ENCODE data around the gene CABYR.

CABYR gene

GRCh38 chr18:24090876-24091275, 48.0 kb upstream of the CABYR start:
- Histone ChIP-seq H4K8ac (ENCODE audit: low read depth, low read length) (no peak overlapping the region), H3K4me2 (ENCODE audit: insufficient read depth, low read length, poor library complexity, severe bottlenecking) (no peak overlapping the region), H3K27me3 (ENCODE audit: control insufficient read depth in 3 of 3, insufficient read depth in 3 of 3, low read depth in 1 of 3, low read length in 3 of 3) (no peaks in the 10 kb centered on the region), H2AFZ (ENCODE audit: low read length) (no peak overlapping the region), H2BK12ac (ENCODE audit: low read length) (no peak overlapping the region), H3K18ac (ENCODE audit: low read length) (no peak overlapping the region), H2BK5ac (ENCODE audit: low read length) (no peak overlapping the region), H3K23ac (ENCODE audit: low read depth, low read length, poor library complexity) (no peak overlapping the region), H3K36me3 (replicated peaks in 1 of 2; ENCODE audit: control insufficient read depth in 2 of 2, insufficient read depth in 2 of 2, low read length in 2 of 2) (peaks cover 4 to 14% of the 10 kb centered on the region in 2 donors), H3K4me3 (ENCODE audit: low read length in 2 of 2) (no peak overlapping the region), H3K4me1 (ENCODE audit: control insufficient read depth in 2 of 2, insufficient read depth in 1 of 2, low read depth in 1 of 2, low read length in 2 of 2) (peaks cover 0 to 2% of the 10 kb centered on the region in 2 donors), H3K14ac (ENCODE audit: low read length) (no peak overlapping the region), H2BK15ac (ENCODE audit: low read length) (no peak overlapping the region), H3K4ac (ENCODE audit: low read length) (no peak overlapping the region), H3K9me3 (replicated peaks in 1 of 2; ENCODE audit: control insufficient read depth in 2 of 2, insufficient read depth in 1 of 2, low read depth in 1 of 2, low read length in 2 of 2) (no peaks in the 10 kb centered on the region), H2BK120ac (ENCODE audit: low read depth, low read length) (no peak overlapping the region), H4K91ac (ENCODE audit: low read depth, low read length, poor library complexity) (no peak overlapping the region), H3K79me1 (ENCODE audit: low read depth, low read length) (no peaks in the 10 kb centered on the region), H2AK5ac (ENCODE audit: low read depth, low read length) (no peak overlapping the region), H3K27ac (replicated peaks; ENCODE audit: low read length) (no peak overlapping the region), H3K9ac (ENCODE audit: low read depth, low read length, poor library complexity) (no peak overlapping the region)
- WGBS, 2 donors (ENCODE audit: extremely low coverage in 2 of 2, insufficient read length in 2 of 2, insufficient replicate concordance in 1 of 2) = no CpG with 5 or more reads among the region's 13 CpGs
- DNase-seq (ENCODE audit: low spot score) = no peak

- Histone ChIP-seq H2BK5ac (ENCODE audit: low read length) (no peak overlapping the region), H2AK5ac (ENCODE audit: low read depth, low read length) (no peak overlapping the region), H3K9me3 (replicated peaks in 1 of 2; ENCODE audit: control insufficient read depth in 2 of 2, insufficient read depth in 1 of 2, low read depth in 1 of 2, low read length in 2 of 2) (peaks cover 0 to 9% of the 10 kb centered on the region in 2 donors), H2BK12ac (ENCODE audit: low read length) (no peak overlapping the region), H2BK15ac (ENCODE audit: low read length) (no peak overlapping the region), H4K8ac (ENCODE audit: low read depth, low read length) (no peak overlapping the region), H3K4me1 (ENCODE audit: control insufficient read depth in 2 of 2, insufficient read depth in 1 of 2, low read depth in 1 of 2, low read length in 2 of 2) (no peaks in the 10 kb centered on the region), H3K36me3 (replicated peaks in 1 of 2; ENCODE audit: control insufficient read depth in 2 of 2, insufficient read depth in 2 of 2, low read length in 2 of 2) (peaks cover 0 to 8% of the 10 kb centered on the region in 2 donors), H3K23ac (ENCODE audit: low read depth, low read length, poor library complexity) (no peak overlapping the region), H3K18ac (ENCODE audit: low read length) (no peak overlapping the region), H2BK120ac (ENCODE audit: low read depth, low read length) (no peak overlapping the region), H3K4ac (ENCODE audit: low read length) (no peak overlapping the region), H3K14ac (ENCODE audit: low read length) (no peak overlapping the region), H3K27ac (replicated peaks; ENCODE audit: low read length) (no peak overlapping the region), H3K79me1 (ENCODE audit: low read depth, low read length) (no peaks in the 10 kb centered on the region), H3K27me3 (ENCODE audit: control insufficient read depth in 3 of 3, insufficient read depth in 3 of 3, low read depth in 1 of 3, low read length in 3 of 3) (no peaks in the 10 kb centered on the region), H3K9ac (ENCODE audit: low read depth, low read length, poor library complexity) (no peak overlapping the region), H3K4me2 (ENCODE audit: insufficient read depth, low read length, poor library complexity, severe bottlenecking) (no peak overlapping the region), H2AFZ (ENCODE audit: low read length) (no peak overlapping the region), H4K91ac (ENCODE audit: low read depth, low read length, poor library complexity) (no peak overlapping the region), H3K4me3 (ENCODE audit: low read length in 2 of 2) (no peak overlapping the region)
- no peak for DNase-seq (ENCODE audit: low spot score)
These were observed 44.3 kb upstream of the CABYR start for GRCh38 chr18:24094561-24094960.

GRCh38 chr18:24095976-24096375, 42.9 kb upstream of the CABYR start:
- Histone ChIP-seq H4K8ac (ENCODE audit: low read depth, low read length) (no peak overlapping the region), H3K27me3 (ENCODE audit: control insufficient read depth in 3 of 3, insufficient read depth in 3 of 3, low read depth in 1 of 3, low read length in 3 of 3) (no peaks in the 10 kb centered on the region), H3K4me3 (ENCODE audit: low read length in 2 of 2) (no peak overlapping the region), H3K4me1 (ENCODE audit: control insufficient read depth in 2 of 2, insufficient read depth in 1 of 2, low read depth in 1 of 2, low read length in 2 of 2) (no peaks in the 10 kb centered on the region), H4K91ac (ENCODE audit: low read depth, low read length, poor library complexity) (no peak overlapping the region), H3K4me2 (ENCODE audit: insufficient read depth, low read length, poor library complexity, severe bottlenecking) (no peak overlapping the region), H2AFZ (ENCODE audit: low read length) (no peak overlapping the region), H2BK120ac (ENCODE audit: low read depth, low read length) (no peak overlapping the region), H2BK12ac (ENCODE audit: low read length) (no peak overlapping the region), H3K79me1 (ENCODE audit: low read depth, low read length) (no peaks in the 10 kb centered on the region), H3K4ac (ENCODE audit: low read length) (no peak overlapping the region), H2AK5ac (ENCODE audit: low read depth, low read length) (no peak overlapping the region), H3K9me3 (replicated peaks in 1 of 2; ENCODE audit: control insufficient read depth in 2 of 2, insufficient read depth in 1 of 2, low read depth in 1 of 2, low read length in 2 of 2) (peaks cover 0 to 9% of the 10 kb centered on the region in 2 donors), H3K36me3 (replicated peaks in 1 of 2; ENCODE audit: control insufficient read depth in 2 of 2, insufficient read depth in 2 of 2, low read length in 2 of 2) (peaks cover 3 to 8% of the 10 kb centered on the region in 2 donors), H3K14ac (ENCODE audit: low read length) (no peak overlapping the region), H3K9ac (ENCODE audit: low read depth, low read length, poor library complexity) (no peak overlapping the region), H3K23ac (ENCODE audit: low read depth, low read length, poor library complexity) (no peak overlapping the region), H3K18ac (ENCODE audit: low read length) (no peak overlapping the region), H3K27ac (replicated peaks; ENCODE audit: low read length) (no peak overlapping the region), H2BK5ac (ENCODE audit: low read length) (no peak overlapping the region), H2BK15ac (ENCODE audit: low read length) (no peak overlapping the region)
- no peak for DNase-seq (ENCODE audit: low spot score)
- no CpG with 5 or more reads among the region's 1 CpG for WGBS, 2 donors (ENCODE audit: extremely low coverage in 2 of 2, insufficient read length in 2 of 2, insufficient replicate concordance in 1 of 2)

- Histone ChIP-seq H3K9me3 (replicated peaks in 1 of 2; ENCODE audit: control insufficient read depth in 2 of 2, insufficient read depth in 1 of 2, low read depth in 1 of 2, low read length in 2 of 2) (peaks cover 2 to 4% of the 10 kb centered on the region in 2 donors), H2BK120ac (ENCODE audit: low read depth, low read length) (no peak overlapping the region), H3K27me3 (ENCODE audit: control insufficient read depth in 3 of 3, insufficient read depth in 3 of 3, low read depth in 1 of 3, low read length in 3 of 3) (no peaks in the 10 kb centered on the region), H3K27ac (replicated peaks; ENCODE audit: low read length) (no peak overlapping the region), H3K79me1 (ENCODE audit: low read depth, low read length) (peaks cover 2% of the 10 kb centered on the region), H2BK12ac (ENCODE audit: low read length) (no peak overlapping the region), H3K18ac (ENCODE audit: low read length) (no peak overlapping the region), H4K91ac (ENCODE audit: low read depth, low read length, poor library complexity) (no peak overlapping the region), H3K4me2 (ENCODE audit: insufficient read depth, low read length, poor library complexity, severe bottlenecking) (no peak overlapping the region), H4K8ac (ENCODE audit: low read depth, low read length) (no peak overlapping the region), H3K4me3 (ENCODE audit: low read length in 2 of 2) (no peak overlapping the region), H3K36me3 (replicated peaks in 1 of 2; ENCODE audit: control insufficient read depth in 2 of 2, insufficient read depth in 2 of 2, low read length in 2 of 2) (peaks cover 0 to 5% of the 10 kb centered on the region in 2 donors), H2AK5ac (ENCODE audit: low read depth, low read length) (no peak overlapping the region), H3K9ac (ENCODE audit: low read depth, low read length, poor library complexity) (no peak overlapping the region), H3K23ac (ENCODE audit: low read depth, low read length, poor library complexity) (no peak overlapping the region), H3K4me1 (ENCODE audit: control insufficient read depth in 2 of 2, insufficient read depth in 1 of 2, low read depth in 1 of 2, low read length in 2 of 2) (no peaks in the 10 kb centered on the region), H2AFZ (ENCODE audit: low read length) (no peak overlapping the region), H3K14ac (ENCODE audit: low read length) (no peak overlapping the region), H2BK15ac (ENCODE audit: low read length) (no peak overlapping the region), H2BK5ac (ENCODE audit: low read length) (no peak overlapping the region), H3K4ac (ENCODE audit: low read length) (no peak overlapping the region)
- no CpG with 5 or more reads among the region's 6 CpGs for WGBS, 2 donors (ENCODE audit: extremely low coverage in 2 of 2, insufficient read length in 2 of 2, insufficient replicate concordance in 1 of 2)
- DNase-seq (ENCODE audit: low spot score) = no peak
These were observed 35.4 kb upstream of the CABYR start for GRCh38 chr18:24103320-24104021.

Measured in neuronal stem cell (in vitro differentiated cells).